ENCODE results near the gene ADAMTS17.

The ADAMTS17 gene, protein sequence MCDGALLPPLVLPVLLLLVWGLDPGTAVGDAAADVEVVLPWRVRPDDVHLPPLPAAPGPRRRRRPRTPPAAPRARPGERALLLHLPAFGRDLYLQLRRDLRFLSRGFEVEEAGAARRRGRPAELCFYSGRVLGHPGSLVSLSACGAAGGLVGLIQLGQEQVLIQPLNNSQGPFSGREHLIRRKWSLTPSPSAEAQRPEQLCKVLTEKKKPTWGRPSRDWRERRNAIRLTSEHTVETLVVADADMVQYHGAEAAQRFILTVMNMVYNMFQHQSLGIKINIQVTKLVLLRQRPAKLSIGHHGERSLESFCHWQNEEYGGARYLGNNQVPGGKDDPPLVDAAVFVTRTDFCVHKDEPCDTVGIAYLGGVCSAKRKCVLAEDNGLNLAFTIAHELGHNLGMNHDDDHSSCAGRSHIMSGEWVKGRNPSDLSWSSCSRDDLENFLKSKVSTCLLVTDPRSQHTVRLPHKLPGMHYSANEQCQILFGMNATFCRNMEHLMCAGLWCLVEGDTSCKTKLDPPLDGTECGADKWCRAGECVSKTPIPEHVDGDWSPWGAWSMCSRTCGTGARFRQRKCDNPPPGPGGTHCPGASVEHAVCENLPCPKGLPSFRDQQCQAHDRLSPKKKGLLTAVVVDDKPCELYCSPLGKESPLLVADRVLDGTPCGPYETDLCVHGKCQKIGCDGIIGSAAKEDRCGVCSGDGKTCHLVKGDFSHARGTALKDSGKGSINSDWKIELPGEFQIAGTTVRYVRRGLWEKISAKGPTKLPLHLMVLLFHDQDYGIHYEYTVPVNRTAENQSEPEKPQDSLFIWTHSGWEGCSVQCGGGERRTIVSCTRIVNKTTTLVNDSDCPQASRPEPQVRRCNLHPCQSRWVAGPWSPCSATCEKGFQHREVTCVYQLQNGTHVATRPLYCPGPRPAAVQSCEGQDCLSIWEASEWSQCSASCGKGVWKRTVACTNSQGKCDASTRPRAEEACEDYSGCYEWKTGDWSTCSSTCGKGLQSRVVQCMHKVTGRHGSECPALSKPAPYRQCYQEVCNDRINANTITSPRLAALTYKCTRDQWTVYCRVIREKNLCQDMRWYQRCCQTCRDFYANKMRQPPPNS

GRCh38 chr15:100341750-100342560 is at the start of gene ADAMTS17:
Gene ADAMTS17 (minus strand): TSS chr15:100341975. CDS start chr15:100341899, 76 bp downstream.
- DNase-seq (ENCODE audit: low spot score), result peak; percentile 81

DNA sequence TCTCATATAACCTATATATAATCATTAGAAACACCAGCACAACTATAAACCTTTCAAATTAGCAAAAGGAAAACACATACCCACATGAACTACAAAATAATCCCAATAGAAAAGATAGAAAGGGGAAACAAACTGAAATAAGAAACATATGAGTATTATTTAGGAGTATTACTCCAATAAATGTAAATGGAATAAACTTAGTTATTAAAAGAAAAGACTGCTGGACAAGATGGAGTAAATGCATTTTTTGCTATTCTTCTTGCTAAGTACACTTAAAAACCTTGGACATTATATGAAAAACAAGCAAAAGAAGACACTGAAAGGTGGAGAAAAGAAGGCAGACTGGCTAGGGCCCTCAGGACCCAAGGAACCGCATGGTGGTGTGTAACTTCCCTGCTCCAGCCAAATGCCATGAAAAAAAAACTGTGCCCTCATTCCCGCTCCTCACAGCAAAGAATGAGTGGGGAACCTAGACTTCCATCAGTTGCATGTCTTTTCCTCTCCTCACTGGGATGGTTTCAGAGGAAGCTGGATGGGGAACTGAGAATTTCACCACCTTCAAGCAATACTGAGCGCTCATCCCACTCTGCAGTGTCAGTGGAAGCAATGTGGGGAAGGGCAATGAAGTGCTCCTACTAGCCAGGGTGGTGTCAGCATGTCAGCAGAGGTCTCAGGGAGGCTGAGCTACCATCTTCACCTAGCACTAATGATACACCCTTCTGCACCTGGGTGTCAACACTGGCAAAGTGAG is 43.7 kb upstream of the ADAMTS17 start:
- no peak for DNase-seq (ENCODE audit: low spot score)

DNA sequence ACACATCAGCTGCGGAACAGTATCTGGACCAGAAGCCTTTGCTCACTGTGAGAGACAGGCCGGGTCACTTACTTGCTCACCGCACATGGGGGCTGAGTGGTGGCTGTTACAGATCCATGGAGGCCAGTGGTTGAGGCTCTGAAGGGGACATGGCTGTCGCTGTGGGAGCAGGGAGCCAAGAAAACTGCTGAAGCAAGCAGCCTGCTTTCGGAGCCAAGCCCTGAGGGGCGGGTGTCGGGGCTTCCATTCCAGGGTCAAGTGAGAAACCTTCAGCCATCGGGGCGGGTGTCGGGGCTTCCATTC is 42.3 kb upstream of the ADAMTS17 start:
- DNase-seq (ENCODE audit: low spot score), result no peak

DNA sequence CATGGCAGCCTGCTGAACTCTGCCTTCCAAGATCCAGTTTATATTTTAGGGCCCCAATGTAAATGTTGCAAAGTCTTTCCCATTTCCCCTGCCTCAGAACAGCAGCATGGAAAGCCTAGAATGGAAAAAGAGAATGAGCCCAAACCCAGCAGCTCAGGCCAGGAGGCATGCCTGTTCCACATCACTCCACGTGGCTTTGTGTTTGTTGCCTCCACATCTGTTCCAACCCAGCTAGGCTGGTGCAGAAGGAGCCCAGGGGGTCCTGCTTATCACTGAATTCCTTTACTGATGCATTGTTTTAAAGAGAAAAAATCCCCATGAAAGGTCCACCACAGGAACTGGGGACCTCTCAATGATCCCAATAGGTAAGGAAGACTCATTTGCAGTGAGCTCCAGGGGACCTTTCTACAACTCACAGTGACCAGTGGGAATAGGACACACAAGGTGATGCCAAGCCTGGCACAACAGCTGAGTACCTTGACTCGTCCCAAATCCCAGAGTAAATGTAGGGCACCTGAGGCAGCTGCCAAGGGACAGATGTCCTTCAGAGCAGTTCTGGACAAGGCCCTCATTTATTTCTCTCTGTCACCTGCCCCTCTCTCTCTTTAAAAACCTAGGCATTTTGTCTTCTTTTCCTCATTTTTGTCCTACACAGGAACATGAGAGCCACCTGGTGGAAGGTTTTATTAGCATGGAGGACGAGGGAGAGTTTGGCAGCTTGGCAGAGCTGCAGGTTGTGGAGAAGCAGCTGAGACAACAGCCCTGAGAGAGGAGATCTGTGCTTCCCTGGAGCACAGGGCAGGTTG is 41.7 kb upstream of the ADAMTS17 start:
- no peak for DNase-seq (ENCODE audit: low spot score)

DNA sequence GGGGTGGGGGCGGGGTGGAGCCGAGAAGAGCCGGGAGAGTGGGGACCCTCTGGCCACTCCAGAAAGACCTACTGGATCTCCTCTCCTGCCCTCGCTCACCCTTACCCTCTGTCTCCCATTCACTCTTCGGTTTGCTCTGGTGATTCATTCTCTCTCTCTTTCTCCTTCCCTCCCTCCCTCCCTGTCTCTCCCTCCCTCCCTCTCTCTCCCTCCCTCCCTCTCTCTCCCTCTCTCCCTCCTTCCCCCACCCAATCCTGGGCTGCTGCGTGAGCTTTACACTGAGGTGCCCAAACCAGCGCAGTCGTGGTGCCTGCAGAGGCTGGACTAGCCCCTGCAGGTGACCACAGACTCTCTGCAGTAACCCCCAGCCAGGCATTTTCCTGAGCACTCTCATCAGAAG is 32.2 kb upstream of the ADAMTS17 start:
- DNase-seq (ENCODE audit: low spot score), result no peak

DNA sequence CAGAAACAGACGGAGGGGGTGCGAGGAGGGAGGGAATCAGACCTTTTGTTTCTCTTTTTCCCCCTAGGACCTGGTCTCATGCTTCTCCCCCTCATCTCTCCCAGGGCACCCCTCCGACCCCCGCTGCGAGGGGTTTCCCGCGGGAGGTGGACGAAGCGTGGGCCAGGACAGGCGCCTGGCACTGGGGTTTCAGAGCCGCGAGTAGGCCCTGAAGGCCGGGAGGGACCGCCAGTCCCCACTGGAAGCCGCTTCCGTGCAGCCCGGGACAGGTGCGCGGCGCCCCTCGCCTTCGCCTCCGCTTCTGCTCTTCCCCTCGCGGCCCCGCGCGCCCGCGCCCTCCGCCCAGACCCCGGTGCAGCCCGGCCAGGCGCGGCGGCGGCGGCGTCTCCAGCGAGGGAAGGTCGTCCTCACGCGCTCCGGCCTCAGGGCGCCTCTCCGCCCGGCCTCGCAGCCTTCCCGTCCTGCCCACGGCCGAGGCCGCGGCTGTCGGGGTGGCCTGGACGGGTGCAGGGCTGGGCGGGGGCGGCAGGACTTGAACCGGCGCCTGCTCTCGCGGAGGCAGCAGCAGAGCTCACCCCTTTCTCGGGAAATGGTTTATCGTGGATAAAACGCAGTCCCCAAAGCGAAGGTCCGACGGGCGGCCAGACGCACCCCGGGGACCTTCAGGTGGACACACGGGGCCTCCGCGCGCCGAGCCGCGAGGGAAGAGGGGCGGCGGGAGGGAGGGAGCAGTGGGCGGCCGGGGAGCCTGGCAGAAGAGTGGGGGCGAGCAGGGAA is 31.5 kb upstream of the ADAMTS17 start:
- DNase-seq (ENCODE audit: low spot score), result no peak

DNA sequence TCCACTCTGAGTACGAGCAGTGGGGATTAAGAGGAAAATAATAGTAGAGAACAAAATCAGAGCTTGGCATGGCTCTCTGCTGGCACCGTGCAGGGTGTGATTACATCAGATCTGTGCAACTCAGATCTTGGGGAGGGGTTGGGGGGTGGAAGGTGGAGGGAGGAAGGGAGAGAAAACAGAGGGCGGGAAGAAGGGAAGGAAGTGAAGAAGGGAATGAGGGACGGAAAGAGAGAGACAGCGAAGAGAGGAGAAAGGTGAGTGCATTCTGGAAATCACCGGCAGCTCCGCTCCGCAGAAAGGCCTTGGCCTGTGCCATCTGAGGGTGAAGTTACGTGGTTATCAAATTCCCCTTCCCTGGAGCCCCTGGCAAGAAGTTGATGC is 31.0 kb upstream of the ADAMTS17 start:
- DNase-seq (ENCODE audit: low spot score), result no peak

DNA sequence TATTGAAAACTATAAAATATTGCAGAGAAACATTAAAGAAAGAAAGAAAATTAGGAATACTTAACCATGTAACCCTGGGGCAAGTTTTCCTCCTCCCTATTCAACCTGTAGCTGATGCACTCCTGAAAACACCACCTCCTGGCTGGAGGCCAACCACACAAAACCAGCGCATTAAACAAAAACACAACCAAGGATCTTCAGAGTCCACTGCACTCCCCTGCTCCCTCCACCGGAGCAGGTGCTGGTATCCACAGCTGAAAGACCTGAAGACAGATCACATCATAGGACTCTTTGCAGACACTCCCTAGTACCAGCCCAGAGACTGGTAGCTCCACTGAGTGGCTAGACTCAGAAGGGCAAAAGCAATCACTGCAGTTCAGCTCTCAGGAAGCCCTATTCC is 13.6 kb upstream of the ADAMTS17 start:
- no peak for DNase-seq (ENCODE audit: low spot score)

DNA sequence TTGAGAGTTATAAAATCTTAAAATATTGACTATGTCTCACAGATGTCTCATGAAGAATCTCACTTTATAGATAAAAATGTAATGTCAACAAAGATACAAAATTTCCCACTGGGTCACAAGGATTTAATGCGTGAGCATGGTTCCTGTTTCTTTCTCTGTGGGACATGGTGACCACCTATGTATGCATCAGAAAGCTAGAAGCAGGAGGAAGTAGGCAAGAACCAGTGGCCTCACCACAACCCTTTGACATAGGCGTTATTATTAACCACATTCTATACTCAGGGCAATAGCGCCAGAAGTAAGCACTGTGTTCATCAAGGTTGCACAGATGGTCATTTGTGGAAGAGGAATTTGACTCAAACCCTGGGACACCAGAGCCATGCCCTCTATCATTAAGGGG is 11.7 kb upstream of the ADAMTS17 start:
- DNase-seq (ENCODE audit: low spot score), result no peak

GRCh38 chr15:100350434-100351226 is 8.9 kb upstream of the ADAMTS17 start:
- peak; percentile 12 for DNase-seq (ENCODE audit: low spot score)

DNA sequence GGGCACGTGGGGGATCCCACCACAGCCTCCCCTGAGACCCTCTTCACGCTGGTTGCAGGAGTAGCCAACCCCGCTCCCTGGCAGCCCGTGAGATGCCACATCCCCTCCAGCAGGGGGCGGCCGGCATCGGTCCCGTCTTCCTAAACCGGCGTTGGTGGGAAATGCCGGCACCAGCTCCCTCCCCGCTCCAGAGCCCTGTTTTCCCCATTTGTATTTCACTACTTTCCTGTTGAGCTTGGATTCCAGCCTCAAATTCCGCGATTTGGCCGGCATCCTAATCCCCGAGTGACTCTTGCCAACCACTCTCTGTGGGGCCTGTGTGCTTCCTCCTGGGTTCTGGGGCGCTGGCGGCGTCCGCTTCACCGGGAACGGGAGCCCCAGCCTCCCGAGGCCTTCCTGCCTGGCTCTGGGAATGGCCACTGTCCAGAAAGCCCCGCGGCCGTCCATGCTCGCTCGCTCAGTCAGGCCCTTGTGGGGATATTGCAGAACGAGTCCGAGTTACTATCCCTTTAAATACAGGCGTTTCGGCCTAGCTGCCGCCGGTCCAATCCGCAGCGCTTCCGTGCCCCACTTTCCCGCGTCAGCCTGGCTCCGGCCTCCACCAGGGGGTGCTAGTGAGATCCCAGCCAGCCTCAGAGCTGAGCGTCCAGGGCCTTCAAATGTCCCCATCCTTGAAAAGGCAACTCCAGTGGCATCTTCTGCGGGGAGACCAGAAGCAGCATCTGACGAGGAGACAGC is 8.1 kb upstream of the ADAMTS17 start:
- DNase-seq (ENCODE audit: low spot score), result peak; percentile 89

DNA sequence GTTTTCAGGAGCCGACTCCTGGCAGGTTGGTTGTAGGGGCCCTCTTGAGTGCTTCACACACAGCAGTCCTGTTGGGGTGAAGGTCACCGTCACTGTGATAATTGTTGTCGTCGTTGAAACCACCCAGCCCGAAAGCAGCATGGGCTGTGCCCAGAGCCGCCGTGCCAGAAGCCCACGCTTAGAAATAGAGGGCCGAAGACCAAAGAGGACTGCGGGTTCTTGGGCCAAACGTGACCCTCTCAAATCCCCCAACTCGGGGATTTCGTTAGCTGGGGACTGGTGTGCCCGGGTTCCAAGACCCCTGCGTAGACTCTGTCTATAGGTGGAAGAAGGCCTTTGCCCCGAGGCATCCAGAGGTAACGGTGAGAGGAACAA is 7.5 kb upstream of the ADAMTS17 start:
- no peak for DNase-seq (ENCODE audit: low spot score)

GRCh38 chr15:100348578-100348977 is 6.8 kb upstream of the ADAMTS17 start:
- DNase-seq (ENCODE audit: low spot score), result no peak

GRCh38 chr15:100346866-100347512 is 5.2 kb upstream of the ADAMTS17 start:
- DNase-seq (ENCODE audit: low spot score), result no peak

GRCh38 chr15:100345438-100345837 is 3.7 kb upstream of the ADAMTS17 start:
- DNase-seq (ENCODE audit: low spot score), result no peak

- DNase-seq (ENCODE audit: low spot score), result no peak
Measured at GRCh38 chr15:100343251-100343650, 1.5 kb upstream of the ADAMTS17 start.

GRCh38 chr15:100341239-100341749 is 481 bp downstream of the ADAMTS17 start:
- no peak for DNase-seq (ENCODE audit: low spot score)
